Ascending aorta (tissue), 2 donors: ENCODE data around the gene OR2V2. TPM values are rescaled to one million over a fixed set of nuclear protein-coding genes. Genes with fewer than 3 reads are reported as not detected.

Source experiments
- DNase-seq, 2 donors: peaks; one replicate each; pipeline ENCODE4 v3.0.0-alpha.2; 2019; ENCODE audit warnings: low spot score in 2 of 2
- H3K27ac ChIP-seq, 2 donors: fragments of 200-600 bp; sonication (generic); one replicate each; pipeline ENCODE4 v1.5.1; 2016 to 2017; ENCODE audit warnings: mild to moderate bottlenecking in 1 of 2
- H3K27me3 ChIP-seq: fragments of 200-600 bp; sonication (generic); one replicate; pipeline ENCODE4 v1.5.1; 2017
- H3K36me3 ChIP-seq, 2 donors: fragments of 200-600 bp; sonication (generic); one replicate each; pipeline ENCODE4 v1.5.1; 2016
- H3K4me1 ChIP-seq, 2 donors: fragments of 200-600 bp; sonication (generic); one replicate each; pipeline ENCODE4 v1.5.1; 2016 to 2017; ENCODE audit warnings: mild to moderate bottlenecking in 1 of 2
- H3K4me3 ChIP-seq, 2 donors: fragments of 200-600 bp; sonication (generic); one replicate each; pipeline ENCODE4 v1.5.1; 2016 to 2017; ENCODE audit warnings: mild to moderate bottlenecking in 1 of 2
- H3K9me3 ChIP-seq, 2 donors: fragments of 200-600 bp; sonication (generic); one replicate each; pipeline ENCODE4 v1.5.1; 2016
- intact Hi-C: fragments of 100-400 bp; cut with DNase I; formaldehyde crosslinking; loops from one replicate; pipeline ENCODE4 v1.15.1; 2023
- total RNA-seq: library from RNA; depleted of rRNA; stranded (reverse); fragments of >200 nt; gene quantifications from one replicate; pipeline ENCODE4 v1.1.0, GENCODE V29; 2016
- TF ChIP-seq, protein P1 (sequence below), 3 experiments: fragments of 200-600 bp in 2 of 3; fragments of 450-650 bp in 1 of 3; sonication (generic) in 2 of 3; IDR thresholded peaks; one replicate each; pipeline ENCODE4 v1.5.1; 2016 to 2019; ENCODE audit warnings: antibody characterized with exemption in 3 of 3, mild to moderate bottlenecking in 1 of 3, moderate library complexity in 1 of 3

OR2V2 gene
- total RNA-seq, 1 donor from 2014 or later: not detected

DNA sequence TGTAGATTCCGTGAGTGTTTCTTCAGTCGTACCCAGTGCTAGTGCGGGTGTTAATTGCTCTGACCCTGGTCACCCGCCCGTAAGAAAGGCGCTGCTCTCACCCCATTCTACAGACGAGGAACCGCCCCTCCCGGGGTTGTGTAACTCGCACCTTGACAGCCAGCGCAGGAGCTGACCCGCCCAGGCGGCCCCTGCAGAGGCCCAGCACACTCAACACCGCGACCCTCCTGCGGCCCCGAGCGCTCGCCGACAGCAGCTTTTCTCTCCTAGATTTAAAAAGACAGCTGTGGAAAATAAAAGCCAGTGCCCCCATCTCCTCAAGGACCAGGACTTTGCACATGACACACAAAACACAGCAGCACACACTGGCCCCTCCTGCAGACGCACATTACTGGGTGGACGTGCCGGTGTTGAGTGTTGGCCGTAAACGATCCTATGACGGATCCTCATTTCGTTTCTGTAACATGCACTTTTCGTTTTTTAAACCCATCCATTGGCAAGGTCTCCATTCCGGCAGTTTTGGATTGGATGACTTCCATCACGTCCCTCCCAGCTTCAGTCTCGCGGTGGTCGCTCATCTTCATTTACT is 22.9 kb downstream of the OR2V2 start:
- intact Hi-C loops: loop anchor here (5.0 kb wide), 1 partner anchor 383 kb away; no protein-coding TSS in a partner anchor
- TF ChIP-seq, protein P1, sequence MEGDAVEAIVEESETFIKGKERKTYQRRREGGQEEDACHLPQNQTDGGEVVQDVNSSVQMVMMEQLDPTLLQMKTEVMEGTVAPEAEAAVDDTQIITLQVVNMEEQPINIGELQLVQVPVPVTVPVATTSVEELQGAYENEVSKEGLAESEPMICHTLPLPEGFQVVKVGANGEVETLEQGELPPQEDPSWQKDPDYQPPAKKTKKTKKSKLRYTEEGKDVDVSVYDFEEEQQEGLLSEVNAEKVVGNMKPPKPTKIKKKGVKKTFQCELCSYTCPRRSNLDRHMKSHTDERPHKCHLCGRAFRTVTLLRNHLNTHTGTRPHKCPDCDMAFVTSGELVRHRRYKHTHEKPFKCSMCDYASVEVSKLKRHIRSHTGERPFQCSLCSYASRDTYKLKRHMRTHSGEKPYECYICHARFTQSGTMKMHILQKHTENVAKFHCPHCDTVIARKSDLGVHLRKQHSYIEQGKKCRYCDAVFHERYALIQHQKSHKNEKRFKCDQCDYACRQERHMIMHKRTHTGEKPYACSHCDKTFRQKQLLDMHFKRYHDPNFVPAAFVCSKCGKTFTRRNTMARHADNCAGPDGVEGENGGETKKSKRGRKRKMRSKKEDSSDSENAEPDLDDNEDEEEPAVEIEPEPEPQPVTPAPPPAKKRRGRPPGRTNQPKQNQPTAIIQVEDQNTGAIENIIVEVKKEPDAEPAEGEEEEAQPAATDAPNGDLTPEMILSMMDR (IDR thresholded peaks at IDR 0.05): no peak
- no peak for DNase-seq

DNA sequence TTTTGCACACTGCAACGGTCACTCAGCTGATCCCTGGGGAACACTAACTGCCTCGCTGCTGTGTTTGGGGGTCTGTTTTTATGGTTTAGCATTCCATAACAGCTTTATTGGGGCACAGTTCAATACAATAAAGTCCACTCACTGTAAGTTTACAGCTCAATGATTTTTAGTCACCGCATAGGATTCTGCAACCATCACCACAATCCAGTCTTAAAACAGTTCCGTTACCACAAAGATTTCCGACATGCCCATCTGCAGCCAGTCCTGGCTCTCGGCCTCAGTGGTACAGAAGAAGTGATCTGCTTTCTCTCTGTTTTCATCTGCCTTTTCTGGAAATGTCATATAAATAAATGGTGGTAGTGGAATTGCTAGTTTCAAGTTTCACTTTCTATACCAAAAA is 23.6 kb downstream of the OR2V2 start:
- Histone ChIP-seq H3K9me3 (no peaks in the 10 kb centered on the region), H3K36me3 (no peaks in the 10 kb centered on the region), H3K4me3 (no peak overlapping the region), H3K27me3 (peaks cover 12% of the 10 kb centered on the region), H3K4me1 (no peaks in the 10 kb centered on the region), H3K27ac (no peak overlapping the region)
- DNase-seq: no peak
- intact Hi-C loops: loop anchor here (5.0 kb wide), 1 partner anchor 384 kb away; no protein-coding TSS in a partner anchor
- TF ChIP-seq, protein P1 (IDR thresholded peaks at IDR 0.05): no peak

More for the DNA sequence above, 22.9 kb downstream of the OR2V2 start:
- Histone ChIP-seq H3K36me3 (no peaks in the 10 kb centered on the region), H3K27ac (no peak overlapping the region), H3K9me3 (no peaks in the 10 kb centered on the region), H3K27me3 (peaks cover 12% of the 10 kb centered on the region), H3K4me3 (no peak overlapping the region), H3K4me1 (no peaks in the 10 kb centered on the region)

DNA sequence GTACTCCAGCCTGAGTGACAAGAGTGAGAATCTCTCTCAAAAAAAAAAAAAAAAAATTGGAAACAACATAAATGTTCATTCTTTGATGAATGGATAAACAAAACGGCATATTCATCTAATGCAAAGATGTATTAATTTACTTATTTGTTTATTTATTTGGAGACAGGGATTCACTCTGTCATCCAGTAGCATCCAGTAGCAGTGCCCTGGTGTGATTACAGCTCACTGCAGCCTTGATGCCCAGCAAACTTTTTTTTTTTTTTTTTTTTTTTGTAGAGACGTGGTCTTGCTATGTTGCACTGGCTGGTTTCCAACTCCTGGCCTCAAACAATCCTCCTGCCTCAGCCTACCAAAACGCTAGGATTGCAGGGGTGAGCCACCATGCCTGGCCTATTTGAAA is 24.4 kb downstream of the OR2V2 start:
- intact Hi-C loops: loop anchor here (5.0 kb wide), 1 partner anchor 384 kb away; no protein-coding TSS in a partner anchor
- no peak overlapping the region for H3K4me3 ChIP-seq
- DNase-seq: no peak
- H3K27ac ChIP-seq: no peak overlapping the region
- no peaks in the 10 kb centered on the region for H3K36me3 ChIP-seq
- peaks cover 12% of the 10 kb centered on the region for H3K27me3 ChIP-seq
- no peaks in the 10 kb centered on the region for H3K9me3 ChIP-seq
- H3K4me1 ChIP-seq: no peaks in the 10 kb centered on the region
- TF ChIP-seq, protein P1 (IDR thresholded peaks at IDR 0.05): no peak

DNA sequence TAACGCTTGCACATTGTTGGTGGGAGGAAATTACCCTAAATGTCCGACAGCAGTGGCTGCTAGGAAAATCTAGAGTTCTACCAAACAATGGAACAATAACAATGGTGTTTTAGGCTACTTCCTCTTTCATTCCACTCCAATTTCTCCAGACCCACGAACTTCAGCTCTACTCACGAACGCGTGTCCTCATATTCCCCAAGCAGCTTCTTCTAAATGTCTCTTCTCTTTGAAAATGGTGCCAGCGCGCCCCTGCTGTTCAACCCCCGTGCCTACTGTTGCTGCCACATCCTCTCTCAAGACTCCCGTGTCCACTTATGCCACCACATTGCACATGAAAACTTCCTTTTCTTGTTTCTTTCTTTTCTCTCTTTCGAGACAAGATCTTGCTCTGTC is 25.6 kb downstream of the OR2V2 start:
- no peak for DNase-seq
- intact Hi-C loops: loop anchor here (5.0 kb wide), 1 partner anchor 386 kb away; no protein-coding TSS in a partner anchor
- Histone ChIP-seq H3K4me3 (no peak overlapping the region), H3K27ac (no peak overlapping the region), H3K9me3 (no peaks in the 10 kb centered on the region), H3K27me3 (peaks cover 12% of the 10 kb centered on the region), H3K4me1 (no peaks in the 10 kb centered on the region), H3K36me3 (no peaks in the 10 kb centered on the region)
- TF ChIP-seq, protein P1 (IDR thresholded peaks at IDR 0.05): peak in 1 of 3 experiments; percentile 22

DNA sequence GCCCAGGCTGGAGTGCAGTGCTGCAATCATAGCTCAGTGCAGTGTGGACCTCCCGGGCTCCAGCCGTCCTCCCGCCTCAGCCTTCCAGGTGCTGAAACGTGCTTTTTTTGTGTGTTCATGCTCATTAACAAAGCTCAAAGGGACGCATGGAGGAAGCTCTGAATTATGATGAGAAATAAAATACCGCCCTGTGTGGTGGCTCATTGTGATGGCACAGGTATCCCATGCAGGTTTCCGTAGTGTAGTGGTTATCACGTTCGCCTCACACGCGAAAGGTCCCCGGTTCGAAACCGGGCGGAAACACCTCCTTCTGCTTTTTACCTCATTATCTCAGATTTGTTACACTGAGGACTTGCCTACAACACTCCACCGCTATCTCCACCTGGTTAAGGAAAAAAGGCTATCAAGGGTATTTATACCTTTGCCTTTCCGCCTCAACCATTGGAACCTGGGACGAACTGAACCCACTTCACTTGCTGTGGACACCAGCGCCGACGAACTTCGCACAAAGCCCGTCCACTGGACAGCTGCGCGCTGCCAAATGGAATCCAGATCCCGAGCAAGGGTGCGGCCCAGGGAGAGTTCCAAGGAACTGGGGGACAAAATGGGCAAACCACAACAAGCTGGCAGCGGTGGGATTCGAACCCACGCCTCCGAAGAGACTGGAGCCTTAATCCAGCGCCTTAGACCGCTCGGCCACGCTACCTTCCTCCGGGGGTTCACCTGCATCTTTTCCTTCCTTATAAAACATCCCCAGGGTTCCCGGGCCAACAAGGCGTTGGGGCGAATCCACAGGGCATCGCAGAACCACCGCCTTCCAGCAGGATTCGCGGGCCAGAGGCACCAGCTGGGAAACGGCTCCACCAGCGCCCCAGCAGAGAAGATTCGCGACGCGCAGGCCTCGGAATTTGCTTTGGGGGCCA is 26.3 kb downstream of the OR2V2 start:
- peaks cover 12% of the 10 kb centered on the region for H3K27me3 ChIP-seq
- H3K4me3 ChIP-seq: no peak overlapping the region
- no peaks in the 10 kb centered on the region for H3K9me3 ChIP-seq
- no peaks in the 10 kb centered on the region for H3K36me3 ChIP-seq
- no peak overlapping the region for H3K27ac ChIP-seq
- no peaks in the 10 kb centered on the region for H3K4me1 ChIP-seq
- DNase-seq: no peak
- intact Hi-C loops: loop anchor here (5.0 kb wide), 1 partner anchor 386 kb away; no protein-coding TSS in a partner anchor
- TF ChIP-seq, protein P1 (IDR thresholded peaks at IDR 0.05): no peak
